Spleen (tissue), 11 donors: ENCODE measurements around the gene ANO2. TPM values are rescaled to one million over a fixed set of nuclear protein-coding genes. Genes with fewer than 3 reads are reported as not detected.

ENCODE experiments used
- DNase-seq: peaks from one replicate; pipeline ENCODE4 v3.0.0-alpha.2; 2020
- H3K27ac ChIP-seq, 8 donors: fragments of 200-600 bp; sonication (generic) in 7 of 8; 1 replicate in 4 of 8; 2 replicates in 4 of 8; pipeline versions ENCODE4 v1.5.0 to v1.8.0; 2016 to 2021; ENCODE audit warnings: inconsistent platforms in 4 of 8, mild to moderate bottlenecking in 4 of 8, moderate library complexity in 1 of 8
- H3K27me3 ChIP-seq, 7 donors: fragments of 200-600 bp; sonication (generic) in 6 of 7; replicated peaks in 1 of 7; 1 replicate in 4 of 7; 2 replicates in 3 of 7; pipeline versions ENCODE4 v1.5.0 to v1.8.0; 2016 to 2021; ENCODE audit warnings: inconsistent platforms in 3 of 7, mild to moderate bottlenecking in 1 of 7
- H3K36me3 ChIP-seq, 6 donors: fragments of 200-600 bp; sonication (generic) in 5 of 6; 1 replicate in 4 of 6; 2 replicates in 2 of 6; pipeline versions ENCODE4 v1.5.0 to v1.8.0; 2016 to 2021; ENCODE audit warnings: inconsistent platforms in 2 of 6
- H3K4me1 ChIP-seq, 6 donors: fragments of 200-600 bp; sonication (generic) in 5 of 6; 1 replicate in 3 of 6; 2 replicates in 3 of 6; pipeline versions ENCODE4 v1.5.0 to v1.8.0; 2016 to 2021; ENCODE audit warnings: inconsistent platforms in 3 of 6
- H3K4me3 ChIP-seq, 8 donors: fragments of 200-600 bp; sonication (generic) in 7 of 8; 1 replicate in 4 of 8; 2 replicates in 4 of 8; pipeline versions ENCODE4 v1.5.0 to v1.8.0; 2016 to 2021; ENCODE audit warnings: inconsistent platforms in 4 of 8, mild to moderate bottlenecking in 4 of 8, moderate library complexity in 2 of 8
- H3K9me3 ChIP-seq, 8 donors: fragments of 200-600 bp; sonication (generic) in 7 of 8; 1 replicate in 4 of 8; 2 replicates in 4 of 8; pipeline versions ENCODE4 v1.5.0 to v1.8.0; 2016 to 2021; ENCODE audit warnings: inconsistent platforms in 4 of 8
- CTCF ChIP-seq, 11 experiments: fragments of 200-600 bp in 7 of 11; fragments of 450-650 bp in 4 of 11; sonication (generic) in 4 of 11; IDR thresholded peaks in 8 of 11; conservative IDR thresholded peaks in 3 of 11; 1 replicate in 7 of 11; 2 replicates in 4 of 11; pipeline versions ENCODE4 v1.4.0 to v1.8.0; 2016 to 2021; ENCODE audit warnings: antibody characterized with exemption in 11 of 11, inconsistent platforms in 4 of 11, mild to moderate bottlenecking in 1 of 11
- POLR2A ChIP-seq, 3 donors: fragments of 450-650 bp; IDR thresholded peaks; one replicate each; pipeline ENCODE4 v1.5.1; 2017; ENCODE audit warnings: antibody characterized with exemption in 3 of 3, mild to moderate bottlenecking in 1 of 3
- POLR2AphosphoS5 ChIP-seq, 3 donors: sonication (generic); formaldehyde crosslinking; IDR thresholded peaks; one replicate each; pipeline ENCODE4 v1.5.1; 2017; ENCODE audit warnings: antibody characterized with exemption in 3 of 3
- WGBS, 5 donors: extraction: QIAGEN DNeasy Blood & Tissue Kit in 3 of 5; methylation state at CpG; one replicate each; pipeline versions ENCODE4 v1.1.5 to v1.1.7; 2013 to 2018; 5-methylcytosine and 5-hydroxymethylcytosine counted together
- intact Hi-C: fragments of 100-400 bp; cut with DNase I; formaldehyde crosslinking; loops from one replicate; pipeline ENCODE4 v1.15.0; 2023; ENCODE audit warnings: low total_unique reads
- polyA plus RNA-seq, 3 donors: library from polyadenylated mRNA; stranded (reverse); fragments of 200-250 nt; gene quantifications; one replicate each; pipeline ENCODE4 v1.2.1, GENCODE V29; 2013
- total RNA-seq, 7 donors: library from RNA; depleted of rRNA in 3 of 7; stranded (reverse); fragments of >200 nt in 3 of 7; fragmentation: NEBNext Ultra II Directional in 4 of 7; extraction: Animal tissue kit (Norgen Biotek cat#: 25700) in 4 of 7; gene quantifications; one replicate each; pipeline versions ENCODE4 v1.1.0 to v1.2.1, GENCODE V29; 2016 to 2021
- donor health status: healthy with polysubstance abuse.
- donor health status: DM: no; HTN: no; CAD: no; lungs with moderate emphysema.
- donor health status: DM: no; HTN: no; CAD: no.
- donor health status: Bipolar disorder and iron deficiency.
- donor health status: healthy.
- donor health status: DM: no; HTN: no; CAD: no.
- donor health status: DM: yes; HTN: yes; CAD: no.

The ANO2 gene
- total and polyA plus RNA-seq, 10 donors, result 1.1 to 35.1 (median 14.2) TPM

- DNase-seq, result no peak
- intact Hi-C loops, result no loop called here
- 70 to 83% (median 81%) methylated on average over 9 of the region's 9 CpGs for WGBS, 5 donors
- Histone ChIP-seq H3K4me3 (no peak overlapping the region), H3K9me3 (no peaks in the 10 kb centered on the region), H3K4me1 (peaks cover 0 to 8% (median 0%) of the 10 kb centered on the region in 6 donors), H3K27me3 (peaks cover 0 to 5% (median 0%) of the 10 kb centered on the region in 7 donors), H3K36me3 (no peaks in the 10 kb centered on the region), H3K27ac (no peak overlapping the region)
- no peak for TF ChIP-seq POLR2AphosphoS5 (IDR thresholded peaks at IDR 0.05)
- no peak for TF ChIP-seq CTCF (IDR thresholded peaks at IDR 0.05 in 8 of 11, conservative IDR thresholded peaks at IDR 0.05 in 3 of 11)
- TF ChIP-seq POLR2A (IDR thresholded peaks at IDR 0.05), result no peak
Measured at GRCh38 chr12:5621329-5621728, 323.7 kb downstream of the ANO2 start.

GRCh38 chr12:5620896-5621295 lies 324.2 kb downstream of the ANO2 start:
- Histone ChIP-seq H3K9me3 (no peaks in the 10 kb centered on the region), H3K27me3 (peaks cover 0 to 5% (median 0%) of the 10 kb centered on the region in 7 donors), H3K36me3 (no peaks in the 10 kb centered on the region), H3K4me1 (peaks cover 0 to 8% (median 0%) of the 10 kb centered on the region in 6 donors), H3K4me3 (no peak overlapping the region), H3K27ac (no peak overlapping the region)
- WGBS, 5 donors, result 85 to 91% (median 87%) methylated on average over 7 of the region's 7 CpGs
- no peak for TF ChIP-seq POLR2AphosphoS5 (IDR thresholded peaks at IDR 0.05)
- no peak for TF ChIP-seq CTCF (IDR thresholded peaks at IDR 0.05 in 8 of 11, conservative IDR thresholded peaks at IDR 0.05 in 3 of 11)
- TF ChIP-seq POLR2A (IDR thresholded peaks at IDR 0.05), result no peak
- DNase-seq, result no peak
- intact Hi-C loops, result no loop called here

GRCh38 chr12:5619628-5620027 lies 325.4 kb downstream of the ANO2 start:
- Histone ChIP-seq H3K4me3 (no peak overlapping the region), H3K4me1 (peaks cover 0 to 2% (median 0%) of the 10 kb centered on the region in 6 donors), H3K27me3 (peaks cover 0 to 5% (median 0%) of the 10 kb centered on the region in 7 donors), H3K36me3 (no peaks in the 10 kb centered on the region), H3K9me3 (no peaks in the 10 kb centered on the region), H3K27ac (no peak overlapping the region)
- DNase-seq, result no peak
- WGBS, 5 donors, result 68 to 85% (median 80%) methylated on average over 5 of the region's 5 CpGs
- intact Hi-C loops, result no loop called here
- no peak for TF ChIP-seq POLR2AphosphoS5 (IDR thresholded peaks at IDR 0.05)
- no peak for TF ChIP-seq POLR2A (IDR thresholded peaks at IDR 0.05)

GRCh38 chr12:5616854-5617253 lies 328.2 kb downstream of the ANO2 start:
- DNase-seq, result no peak
- Histone ChIP-seq H3K4me1 (no peaks in the 10 kb centered on the region), H3K9me3 (no peaks in the 10 kb centered on the region), H3K36me3 (no peaks in the 10 kb centered on the region), H3K27me3 (no peaks in the 10 kb centered on the region), H3K27ac (no peak overlapping the region), H3K4me3 (no peak overlapping the region)
- TF ChIP-seq POLR2A (IDR thresholded peaks at IDR 0.05), result no peak
- TF ChIP-seq CTCF (IDR thresholded peaks at IDR 0.05 in 8 of 11, conservative IDR thresholded peaks at IDR 0.05 in 3 of 11), result no peak
- no peak for TF ChIP-seq POLR2AphosphoS5 (IDR thresholded peaks at IDR 0.05)
- intact Hi-C loops, result no loop called here
- 89 to 97% (median 94%) methylated on average over 4 of the region's 4 CpGs for WGBS, 5 donors

GRCh38 chr12:5615760-5616159 lies 329.3 kb downstream of the ANO2 start:
- DNase-seq, result no peak
- intact Hi-C loops, result no loop called here
- H3K9me3 ChIP-seq, result no peaks in the 10 kb centered on the region
- TF ChIP-seq POLR2AphosphoS5 (IDR thresholded peaks at IDR 0.05), result no peak
- TF ChIP-seq POLR2A (IDR thresholded peaks at IDR 0.05), result no peak
- TF ChIP-seq CTCF (IDR thresholded peaks at IDR 0.05 in 8 of 11, conservative IDR thresholded peaks at IDR 0.05 in 3 of 11), result no peak
- no peak overlapping the region for H3K4me3 ChIP-seq
- no peaks in the 10 kb centered on the region for H3K36me3 ChIP-seq
- H3K27me3 ChIP-seq, result no peaks in the 10 kb centered on the region
- 63 to 95% (median 79%) methylated on average over 1 of the region's 1 CpG for WGBS, 5 donors
- no peak overlapping the region for H3K27ac ChIP-seq
- no peaks in the 10 kb centered on the region for H3K4me1 ChIP-seq
